Umbilical cord (tissue), 2 donors: ENCODE measurements around the gene ROS1. TPM values are rescaled to one million over a fixed set of nuclear protein-coding genes. Genes with fewer than 3 reads are reported as not detected.
"Not testable (repeated sequence)": the region's sequence is repeated elsewhere in the genome, so short reads cannot be mapped to it uniquely, and the experiment has no call there.

Source experiments
- DNase-seq: peaks from one replicate; pipeline ENCODE4 v3.0.0-alpha.2; 2015; ENCODE audit warnings: low spot score
- total RNA-seq: library from RNA; depleted of rRNA; stranded (reverse); fragments of >200 nt; gene quantifications from one replicate; pipeline ENCODE4 v1.2.3, GENCODE V29; 2014; ENCODE audit warnings: low replicate concordance; ENCODE audit not compliant: insufficient read depth

The ROS1 gene
- total RNA-seq, 1 donor from 2014 or later = 12.0 TPM

- no peak for DNase-seq
Measured at GRCh38 chr6:117267766-117268534, 157.8 kb downstream of the ROS1 start.

GRCh38 chr6:117267054-117267347, 158.7 kb downstream of the ROS1 start:
- DNase-seq = no peak

DNA sequence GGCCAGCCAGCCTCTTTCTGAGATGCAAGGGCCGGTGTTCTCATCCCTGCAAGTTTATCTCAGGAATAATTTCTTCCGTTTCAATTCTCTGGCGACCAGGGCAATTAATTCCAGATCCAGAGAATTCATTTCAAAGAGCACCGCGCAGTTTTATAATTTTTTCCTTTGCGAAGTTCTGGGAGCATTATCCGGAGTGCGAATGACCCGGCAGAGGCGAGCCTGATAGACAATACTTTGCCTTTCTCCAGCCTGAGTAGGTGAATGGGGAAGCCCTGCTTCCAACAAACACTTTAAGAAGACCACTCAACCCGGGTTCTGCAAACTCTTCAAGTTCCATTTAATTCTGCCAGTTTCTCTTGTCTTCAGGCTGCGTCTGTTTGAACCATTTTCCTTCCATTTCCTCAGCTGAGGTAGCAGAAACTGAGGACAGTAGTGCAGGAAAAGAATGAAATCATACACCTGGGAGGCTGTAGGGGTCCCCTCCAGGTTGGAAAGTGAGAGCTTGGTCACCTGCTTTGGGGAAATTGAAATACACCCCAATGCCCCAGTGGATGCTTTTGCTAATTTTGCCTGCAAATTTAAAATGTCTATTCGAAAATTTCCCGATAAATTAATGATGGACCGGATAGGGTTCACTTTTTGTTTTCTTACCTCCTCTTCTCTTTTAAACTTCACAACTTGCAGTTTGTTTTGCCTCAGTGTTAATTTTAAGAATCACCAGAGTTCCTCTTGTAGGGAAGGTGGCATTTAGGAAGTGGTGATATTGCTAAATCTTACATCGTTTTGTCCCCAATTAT, 159.3 kb downstream of the ROS1 start:
- DNase-seq = no peak

- peak; percentile 46 for DNase-seq
Measured at GRCh38 chr6:117265410-117266256, 160.1 kb downstream of the ROS1 start, which contains the start of gene VGLL2. VGLL2 (plus strand) TSS chr6:117265558; CDS start chr6:117265764, 206 bp downstream.

GRCh38 chr6:117264692-117265409, 160.9 kb downstream of the ROS1 start:
- DNase-seq = peak; percentile 3

DNA sequence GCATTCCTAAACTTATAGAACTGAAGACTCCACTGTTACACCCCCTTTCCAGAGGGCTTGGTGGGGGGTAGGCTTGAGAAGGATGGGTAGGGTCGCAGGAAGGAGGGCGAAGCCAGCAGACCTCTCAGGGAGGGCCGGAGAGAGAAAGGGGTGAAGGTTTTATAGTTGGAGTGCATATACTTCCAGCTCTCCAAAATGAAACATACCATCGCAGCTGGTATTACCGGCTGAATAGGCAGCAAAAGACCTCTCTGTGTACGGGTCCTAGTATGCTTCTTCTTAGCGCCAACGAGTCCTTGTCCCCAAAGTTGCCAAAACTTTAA, 161.4 kb downstream of the ROS1 start:
- DNase-seq = no peak

DNA sequence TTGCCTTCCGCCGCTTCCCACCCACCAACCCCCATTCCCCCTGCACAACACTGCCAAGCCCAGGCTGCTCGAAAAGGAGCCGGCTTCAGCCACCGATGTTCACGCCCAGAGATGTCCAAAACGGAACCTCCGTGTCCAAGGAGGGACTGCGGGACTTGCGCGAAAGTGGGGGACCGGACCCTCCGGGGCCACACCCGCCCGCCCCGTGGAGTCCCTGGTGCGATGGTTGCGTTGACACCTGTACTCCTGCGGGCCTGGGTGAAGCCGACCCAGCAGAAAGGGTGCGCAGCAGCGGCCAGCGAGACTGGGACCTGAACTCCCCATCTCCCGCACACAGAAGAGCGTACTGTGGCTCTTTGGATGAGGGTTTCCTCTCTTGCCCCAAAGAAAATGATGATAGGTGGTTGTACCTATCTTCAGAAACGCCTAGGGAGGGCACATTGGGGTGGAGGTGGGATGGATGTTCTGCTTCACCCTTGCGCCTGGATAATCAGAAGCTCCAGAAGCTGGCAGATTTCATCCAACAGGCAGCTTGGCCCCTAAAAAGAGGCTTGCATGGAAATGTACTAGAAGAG, 162.3 kb downstream of the ROS1 start:
- DNase-seq = no peak

GRCh38 chr6:117262799-117263198, 162.9 kb downstream of the ROS1 start:
- DNase-seq = no peak

GRCh38 chr6:117253785-117254184, 172.0 kb downstream of the ROS1 start:
- DNase-seq = no peak

DNA sequence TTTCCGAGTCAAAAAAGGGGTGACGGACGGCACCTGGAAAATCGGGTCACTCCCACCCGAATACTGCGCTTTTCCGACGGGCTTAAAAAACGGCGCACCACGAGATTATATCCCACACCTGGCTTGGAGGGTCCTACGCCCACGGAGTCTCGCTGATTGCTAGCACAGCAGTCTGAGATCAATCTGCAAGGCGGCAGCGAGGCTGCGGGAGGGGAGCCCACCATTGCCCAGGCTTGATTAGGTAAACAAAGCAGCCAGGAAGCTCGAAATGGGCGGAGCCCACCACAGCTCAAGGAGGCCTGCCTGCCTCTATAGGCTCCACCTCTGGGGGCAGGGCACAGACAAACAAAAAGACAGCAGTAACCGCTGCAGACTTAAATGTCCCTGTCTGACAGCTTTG, 180.8 kb downstream of the ROS1 start:
- not testable (repeated sequence) for DNase-seq

- not testable (repeated sequence) for DNase-seq
Measured at GRCh38 chr6:117244571-117244970, 181.2 kb downstream of the ROS1 start.

Other genes starting within 250 kb of the ROS1 start
- gene VGLL2, start 160.4 kb downstream of the ROS1 start, total RNA-seq = not detected
- gene DCBLD1, start 56.7 kb upstream of the ROS1 start, total RNA-seq = 28.2 TPM
- gene GOPC, start 176.6 kb upstream of the ROS1 start, total RNA-seq = 50.3 TPM
- gene NUS1, start 249.5 kb upstream of the ROS1 start, total RNA-seq = 17.3 TPM